ENCODE data around the gene GPRIN3.

- no peak for TF ChIP-seq POLR2AphosphoS5 (IDR thresholded peaks at IDR 0.05; ENCODE audit: borderline replicate concordance, low read depth, low read length)
- no peak for TF ChIP-seq EZH2 (IDR thresholded peaks at IDR 0.05)
- no peak for TF ChIP-seq FOXP2 (optimal IDR thresholded peaks at IDR 0.05; ENCODE audit: control extremely low read depth, extremely low read length, insufficient read depth)
These were observed 94.3 kb downstream of the GPRIN3 start for GRCh38 chr4:89213382-89213701.

Measured in SK-N-MC (cell line).